Esophagus mucosa (tissue), 1 donor: ENCODE measurements around the gene PRKAG2. TPM values are rescaled to one million over a fixed set of nuclear protein-coding genes. Genes with fewer than 3 reads are reported as not detected.
"Not testable (repeated sequence)": the region's sequence is repeated elsewhere in the genome, so short reads cannot be mapped to it uniquely, and the experiment has no call there.

Experiments
- ATAC-seq: fragments of 200-7000 bp; cut with Tn5 transposase; one replicate; pipeline ENCODE4 v1.9.1; 2020
- total RNA-seq: library from RNA; stranded (reverse); gene quantifications from one replicate; pipeline ENCODE4 v1.2.4, GENCODE V29; 2023
- donor health status: DM: yes; HTN: yes; CAD: no.

Gene PRKAG2
- total RNA-seq, 1 donor from 2014 or later, result 9.5 TPM

DNA sequence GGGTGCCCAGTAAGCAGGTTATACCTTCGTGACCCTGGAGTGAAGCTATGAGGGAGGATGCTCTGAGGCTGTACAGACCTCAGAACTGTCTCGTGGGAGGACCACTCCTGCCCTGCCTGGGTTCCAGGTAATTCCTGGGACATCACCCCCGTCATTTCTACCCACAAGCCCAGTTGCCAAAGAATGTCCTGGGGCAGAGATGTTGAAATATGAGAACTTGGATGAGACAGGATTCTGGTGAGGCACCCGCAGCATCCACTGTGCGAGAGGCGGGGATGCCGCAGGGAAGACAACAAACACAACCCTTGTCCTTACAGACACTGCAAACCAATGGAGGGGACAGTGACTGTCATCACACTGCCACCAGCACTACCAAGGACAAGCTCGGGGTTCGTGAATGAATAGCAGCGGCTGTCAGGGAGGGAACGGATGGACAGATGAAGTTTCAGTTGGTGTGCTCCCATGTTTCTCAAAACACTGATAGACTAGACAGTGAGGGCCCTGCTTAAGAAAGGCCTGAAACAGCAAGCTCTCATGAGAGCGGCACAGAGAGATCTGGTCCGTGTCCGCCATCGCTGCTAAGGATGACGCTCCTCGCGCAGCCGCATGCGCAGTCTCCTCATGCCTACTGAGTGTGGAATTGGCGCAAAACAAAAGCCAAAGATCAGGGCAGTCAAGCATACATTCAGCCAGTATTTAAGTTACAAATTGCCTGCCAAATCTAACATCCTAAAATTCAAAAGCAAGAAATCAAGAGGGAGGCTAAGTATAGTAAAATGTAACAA, 275.2 kb downstream of the PRKAG2 start:
- no peak for ATAC-seq

DNA sequence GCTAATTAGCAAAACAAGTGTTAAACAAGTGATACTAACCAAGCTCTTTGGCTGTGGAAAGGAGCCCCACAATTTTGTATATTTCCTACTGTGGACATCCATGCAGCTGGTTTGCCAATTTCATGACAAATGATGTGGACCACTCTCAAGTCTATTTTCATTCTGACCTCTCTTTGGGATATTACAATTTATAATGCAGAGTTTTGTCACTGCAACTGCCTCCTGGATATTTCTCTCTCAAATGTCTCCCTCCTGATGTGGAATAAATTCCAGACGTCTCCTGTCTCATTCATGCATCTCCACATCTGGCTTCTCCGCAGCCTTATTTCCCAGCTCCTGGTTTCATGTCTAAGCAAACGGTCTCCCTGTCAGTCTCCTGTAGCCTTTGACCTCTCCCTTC, 276.6 kb downstream of the PRKAG2 start:
- ATAC-seq, result no peak

DNA sequence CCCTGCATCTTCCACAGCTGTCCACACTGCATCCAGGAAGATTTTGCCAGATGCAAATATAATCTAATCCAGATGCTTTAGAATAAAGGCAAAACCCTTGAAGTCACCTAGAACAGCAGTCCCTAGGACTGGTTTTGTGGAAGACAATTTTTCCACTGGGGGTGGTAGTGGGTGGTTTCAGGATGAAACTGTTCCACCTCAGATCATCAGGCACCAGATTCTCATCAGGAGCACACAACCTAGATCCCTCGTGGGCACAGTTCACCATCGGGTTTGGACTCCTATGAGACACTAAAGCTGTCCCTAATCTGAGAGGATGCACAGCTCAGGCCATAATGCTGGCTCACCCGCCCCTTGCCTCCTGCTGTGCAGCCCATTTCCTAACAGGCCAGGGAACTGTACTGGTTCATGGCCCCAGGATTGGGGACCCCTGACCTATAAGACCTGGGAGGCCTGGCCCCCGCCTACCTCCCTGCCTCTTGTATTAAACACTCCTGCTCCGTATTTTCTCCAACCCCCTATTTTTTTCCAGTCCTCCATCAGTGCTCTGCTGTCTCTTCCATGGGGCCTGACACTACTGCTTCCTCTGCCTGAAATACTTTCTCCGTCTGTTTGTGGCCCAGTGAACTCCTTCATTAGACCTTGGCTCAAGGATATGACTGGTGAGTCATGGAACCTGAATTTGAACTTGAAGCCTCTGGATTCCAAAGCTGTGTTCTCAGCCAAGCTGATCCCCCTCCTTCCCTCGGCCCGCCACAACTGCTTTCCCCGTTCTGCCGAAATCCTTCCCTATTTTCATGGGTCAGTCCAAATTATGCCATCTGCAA, 277.3 kb downstream of the PRKAG2 start:
- ATAC-seq, result peak; percentile 68

GRCh38 chr7:151597541-151598444, 279.1 kb downstream of the PRKAG2 start:
- no peak for ATAC-seq

- ATAC-seq, result no peak
Observed at GRCh38 chr7:151595702-151596350, 281.1 kb downstream of the PRKAG2 start.

- ATAC-seq, result no peak
Observed at GRCh38 chr7:151592868-151593486, 283.9 kb downstream of the PRKAG2 start.

- ATAC-seq, result no peak
Observed at GRCh38 chr7:151592330-151592729, 284.6 kb downstream of the PRKAG2 start.

DNA sequence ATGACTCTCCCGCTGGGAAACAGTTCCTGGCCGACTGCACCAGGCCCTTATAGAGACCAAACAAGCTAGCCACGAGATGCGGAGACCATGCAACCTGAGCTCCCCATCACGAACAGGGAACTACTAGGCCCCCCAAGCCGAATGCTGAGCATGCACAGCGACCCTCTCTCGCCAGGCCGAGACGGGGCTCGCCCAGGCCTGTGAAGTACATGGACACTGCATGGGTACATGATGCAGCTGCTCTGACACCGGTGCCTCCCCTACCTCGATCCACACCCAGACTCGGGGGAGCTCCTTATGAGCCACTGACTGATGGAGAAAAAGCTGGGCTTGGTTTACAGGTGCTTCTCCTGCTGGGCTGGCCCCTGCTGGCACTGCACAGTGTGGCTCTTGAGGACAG, 285.0 kb downstream of the PRKAG2 start:
- ATAC-seq, result no peak

- ATAC-seq, result no peak
Observed at GRCh38 chr7:151590850-151591771, 285.8 kb downstream of the PRKAG2 start.

DNA sequence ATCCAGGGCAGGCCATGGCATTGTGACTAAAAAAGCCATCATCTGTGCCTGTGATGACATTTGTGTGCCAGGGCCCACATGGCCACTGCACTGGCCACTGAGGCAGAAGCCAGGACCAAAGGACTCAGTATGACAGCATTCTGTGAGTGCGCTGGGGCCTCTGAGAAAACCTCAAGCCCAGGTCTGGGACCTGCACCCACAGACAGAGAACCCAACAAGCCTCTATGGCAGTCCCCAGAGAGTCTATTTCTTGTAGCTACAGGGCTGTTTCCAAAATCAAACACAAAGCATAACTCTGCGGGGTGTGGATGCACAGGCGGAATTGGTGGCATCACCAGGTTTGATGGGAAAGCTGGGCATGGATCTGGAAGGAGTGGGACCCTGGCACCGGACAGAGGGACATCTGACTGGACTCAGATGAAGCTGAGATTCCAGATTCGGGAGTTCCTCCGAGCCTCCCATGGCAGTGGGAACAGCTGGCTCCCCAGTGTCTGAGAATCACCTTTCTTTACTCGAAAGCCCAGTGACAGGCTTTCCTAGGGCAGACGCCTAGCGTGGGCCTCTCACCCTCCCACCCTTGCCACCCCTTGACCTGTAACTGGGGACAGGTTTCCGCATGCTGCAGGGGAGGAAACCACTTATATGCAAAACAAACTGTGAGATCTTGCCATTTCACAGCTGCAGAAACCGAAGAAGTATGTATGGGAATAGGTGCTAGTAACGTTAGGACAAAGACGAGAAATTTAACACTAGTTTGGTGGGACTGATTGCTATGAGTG, 286.7 kb downstream of the PRKAG2 start:
- no peak for ATAC-seq

DNA sequence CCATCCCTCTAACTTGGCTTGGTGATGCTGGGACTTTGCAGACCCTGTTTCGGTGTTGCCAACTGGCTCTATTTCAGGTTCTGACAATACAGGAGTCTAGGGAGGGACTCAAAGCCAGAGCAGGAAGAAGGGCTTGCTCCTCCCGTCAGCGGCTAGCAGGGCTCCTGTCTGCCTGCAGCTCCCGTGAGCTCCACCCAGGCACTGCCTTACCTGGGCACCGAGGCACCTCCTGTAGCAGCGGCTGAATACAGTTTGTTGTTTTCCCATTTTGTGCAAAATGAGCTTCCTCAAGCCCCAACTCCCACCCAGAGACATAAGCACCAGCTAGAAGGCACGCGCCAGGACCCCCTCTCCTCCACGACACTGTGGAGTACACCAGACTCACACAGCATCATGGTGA, 287.9 kb downstream of the PRKAG2 start:
- ATAC-seq, result no peak

- ATAC-seq, result no peak
Observed at GRCh38 chr7:151586531-151587260, 290.2 kb downstream of the PRKAG2 start.

GRCh38 chr7:151585744-151586393, 291.0 kb downstream of the PRKAG2 start:
- ATAC-seq, result peak; percentile 31

DNA sequence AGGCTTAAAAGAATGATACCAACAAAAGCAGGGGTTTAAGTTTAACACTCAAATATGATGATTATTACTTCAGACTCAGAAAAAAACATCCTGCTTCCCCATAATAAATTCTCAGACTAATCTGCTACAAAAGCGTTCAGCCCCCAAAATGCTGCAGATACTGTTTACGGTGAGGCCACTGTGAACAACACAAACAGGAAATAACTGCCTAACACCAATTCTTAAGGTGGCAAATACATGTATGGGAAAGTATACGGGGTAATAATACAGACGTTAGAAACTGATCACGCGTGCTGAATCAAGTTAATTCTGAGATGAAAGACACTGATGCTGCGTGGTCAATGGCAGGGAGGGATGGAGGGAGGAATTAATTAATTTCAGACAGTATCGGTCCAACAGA, 295.2 kb downstream of the PRKAG2 start:
- ATAC-seq, result no peak

GRCh38 chr7:151579644-151580043, 297.3 kb downstream of the PRKAG2 start:
- no peak for ATAC-seq

- no peak for ATAC-seq
Observed at GRCh38 chr7:151575410-151575809, 301.5 kb downstream of the PRKAG2 start.

- not testable (repeated sequence) for ATAC-seq
Observed at GRCh38 chr7:151573046-151573445, 303.9 kb downstream of the PRKAG2 start.

DNA sequence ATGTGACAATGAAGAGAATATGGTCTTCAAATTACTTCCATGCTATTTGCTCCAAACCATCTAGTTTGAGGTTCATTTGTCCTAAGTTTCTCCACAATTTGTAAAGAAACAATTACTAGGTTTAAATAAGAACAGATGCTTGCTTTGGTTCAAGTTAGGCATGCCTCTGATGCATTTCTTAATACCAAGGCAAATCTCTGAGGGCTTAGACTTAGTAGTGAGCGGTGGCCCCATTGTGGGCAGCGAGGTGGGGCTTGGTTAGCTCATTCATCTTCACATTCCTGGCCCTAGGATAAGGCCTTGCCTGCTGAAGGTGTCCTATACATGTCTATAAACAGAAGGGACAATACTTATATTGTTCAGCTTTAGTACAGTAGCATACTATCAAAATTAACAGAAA, 304.8 kb downstream of the PRKAG2 start:
- ATAC-seq, result no peak

DNA sequence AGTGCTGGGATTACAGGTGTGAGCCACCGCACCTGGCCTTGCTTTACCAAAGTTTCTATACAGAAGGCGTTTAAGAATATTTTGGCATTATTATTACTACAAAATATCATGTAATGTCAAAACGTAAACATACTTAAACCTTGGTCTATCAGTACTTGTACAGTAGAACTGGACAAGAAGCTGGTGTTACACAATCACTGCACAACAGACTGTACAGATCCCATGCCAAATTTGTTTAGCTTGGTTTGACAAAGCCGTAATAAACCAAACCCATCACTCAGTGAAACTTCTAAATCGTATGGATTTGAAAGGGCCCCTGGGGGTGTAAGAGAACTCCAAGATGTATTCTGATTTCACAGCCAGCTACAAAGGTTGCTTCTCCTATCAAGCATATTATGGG, 305.4 kb downstream of the PRKAG2 start:
- ATAC-seq, result no peak
